Testis (tissue), 2 donors: ENCODE data around the gene TRIP12.

Source experiments
- CTCF ChIP-seq, 3 experiments: fragments of 450-650 bp in 2 of 3; fragments of 200-600 bp in 1 of 3; sonication (generic) in 1 of 3; IDR thresholded peaks; one replicate each; pipeline ENCODE4 v1.5.1; 2016 to 2019; ENCODE audit warnings: antibody characterized with exemption in 3 of 3, mild to moderate bottlenecking in 2 of 3, moderate library complexity in 1 of 3
- POLR2A ChIP-seq: fragments of 450-650 bp; IDR thresholded peaks from one replicate; pipeline ENCODE4 v1.6.1; 2017; ENCODE audit warnings: antibody characterized with exemption, mild to moderate bottlenecking, moderate library complexity

DNA sequence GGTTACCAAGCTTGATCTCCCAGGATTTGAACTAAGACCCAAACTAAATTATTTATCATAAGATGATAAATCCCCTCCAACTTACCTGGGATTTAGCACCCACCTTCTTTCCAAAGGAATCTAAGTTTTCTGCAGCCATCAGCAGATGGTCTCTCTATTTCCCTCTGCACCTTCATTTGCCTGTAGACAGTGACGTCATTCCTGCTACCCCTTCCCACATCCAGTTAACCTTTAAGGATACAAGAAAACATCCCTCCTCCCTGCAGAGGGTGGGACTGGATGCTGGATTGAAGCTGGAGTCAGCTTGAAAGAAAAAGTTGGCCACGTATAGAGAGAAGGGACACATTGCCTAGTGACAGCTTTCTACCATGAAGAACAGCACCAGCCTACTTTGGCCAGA, 203.8 kb downstream of the TRIP12 start:
- TF ChIP-seq CTCF (IDR thresholded peaks at IDR 0.05) (no peak), POLR2A (no peak)
